HepG2 (cell line): ENCODE data around the gene CPNE5. TPM values are rescaled to one million over a fixed set of nuclear protein-coding genes. Genes with fewer than 3 reads are reported as not detected.

Experiments
- HNRNPH1 ChIP-seq: fragments of 200-400 bp; formaldehyde crosslinking; optimal IDR thresholded peaks from 2 replicates; pipeline ENCODE3; 2017; ENCODE audit warnings: mild to moderate bottlenecking, low read depth, low read length
- HNRNPLL ChIP-seq: fragments of 200-400 bp; formaldehyde crosslinking; IDR thresholded peaks from 2 replicates; pipeline ENCODE4 v1.6.1; 2017; ENCODE audit warnings: mild to moderate bottlenecking, low read depth, low read length; ENCODE audit not compliant: poor library complexity, severe bottlenecking
- LCORL ChIP-seq, 2 experiments: fragments of 450-650 bp in 1 of 2; sonication (generic) in 1 of 2; formaldehyde crosslinking in 1 of 2; IDR thresholded peaks; 2 replicates each; pipeline versions ENCODE4 v1.5.0 to v1.6.1; 2017 to 2020; ENCODE audit warnings: antibody characterized with exemption in 1 of 2, missing genetic modification reagents in 1 of 2
- RAD51 ChIP-seq: fragments of 450-650 bp; IDR thresholded peaks from 2 replicates; pipeline ENCODE4 v1.6.1; 2016; ENCODE audit warnings: borderline replicate concordance
- SAFB2 ChIP-seq: sonication (generic); formaldehyde crosslinking; IDR thresholded peaks from 2 replicates; pipeline ENCODE4 v1.5.1; 2020; ENCODE audit warnings: missing genetic modification reagents, low read depth, mild to moderate bottlenecking, borderline replicate concordance
- ZFP36 ChIP-seq: fragments of 150-350 bp; IDR thresholded peaks from 2 replicates; pipeline ENCODE4 v1.6.1; 2018; ENCODE audit warnings: borderline replicate concordance, low read length, low read depth; ENCODE audit not compliant: partially characterized antibody
- ZNF282 ChIP-seq: fragments of 450-650 bp; IDR thresholded peaks from 2 replicates; pipeline ENCODE4 v1.6.1; 2018; ENCODE audit not compliant: partially characterized antibody
- ZNF558 ChIP-seq: sonication (generic); formaldehyde crosslinking; IDR thresholded peaks from 2 replicates; pipeline ENCODE4 v1.9.0; 2022; ENCODE audit warnings: mild to moderate bottlenecking, missing genetic modification reagents, borderline replicate concordance
- ZNF7 ChIP-seq: IDR thresholded peaks from 2 replicates; pipeline ENCODE4 v1.6.1; 2016; ENCODE audit warnings: missing biosample characterization, missing genetic modification reagents
- ZSCAN31 ChIP-seq: sonication (generic); formaldehyde crosslinking; IDR thresholded peaks from 2 replicates; pipeline ENCODE4 v1.5.0; 2020; ENCODE audit warnings: low read depth, mild to moderate bottlenecking, missing genetic modification reagents
- polyA plus RNA-seq, 8 experiments: library from polyadenylated mRNA; depleted of rRNA in 3 of 8; stranded (reverse) in 7 of 8; unstranded in 1 of 8; fragments of >200 nt; fragmentation: Illumina TruSeq in 4 of 8; extraction: Trizol in 4 of 8; gene quantifications; 2 replicates each; pipeline versions ENCODE4 v1.2.1 to v1.2.3, GENCODE V29; 2011 to 2016; ENCODE audit warnings: low read depth in 4 of 8, missing spikeins in 1 of 8, mixed read lengths in 1 of 8; ENCODE audit not compliant: insufficient read depth in 1 of 8
- total RNA-seq, 5 experiments: library from RNA; depleted of rRNA; stranded (reverse); fragments of >200 nt; fragmentation: Illumina TruSeq; extraction: Trizol; gene quantifications; 2 replicates each; pipeline ENCODE4 v1.2.3, GENCODE V29; 2016; ENCODE audit warnings: low read depth in 1 of 5
- TF ChIP-seq, protein P1 (sequence below): IDR thresholded peaks from 2 replicates; pipeline ENCODE4 v1.6.1; 2012; ENCODE audit warnings: inconsistent platforms
- TF ChIP-seq, protein P2 (sequence below), 2 experiments: sonication (generic) in 1 of 2; formaldehyde crosslinking in 1 of 2; IDR thresholded peaks; 2 replicates each; pipeline versions ENCODE4 v1.6.1 to v1.9.0; 2014 to 2022; ENCODE audit warnings: antibody characterized with exemption in 1 of 2, borderline replicate concordance in 1 of 2, inconsistent platforms in 1 of 2, low read depth in 1 of 2, missing genetic modification reagents in 1 of 2
- TF ChIP-seq, protein P3 (sequence below): IDR thresholded peaks from 2 replicates; pipeline ENCODE4 v1.6.1; 2016
- TF ChIP-seq, protein P4 (sequence below): sonication (generic); formaldehyde crosslinking; IDR thresholded peaks from 2 replicates; pipeline ENCODE4 v1.5.1; 2020; ENCODE audit warnings: missing genetic modification reagents, mild to moderate bottlenecking, borderline replicate concordance

The CPNE5 gene
- total and polyA plus RNA-seq, 2 of the 13 experiments (the other 11 are each of a cell fraction or from before 2014, with no cell fraction given): 0.16 TPM; not detected in 1

DNA sequence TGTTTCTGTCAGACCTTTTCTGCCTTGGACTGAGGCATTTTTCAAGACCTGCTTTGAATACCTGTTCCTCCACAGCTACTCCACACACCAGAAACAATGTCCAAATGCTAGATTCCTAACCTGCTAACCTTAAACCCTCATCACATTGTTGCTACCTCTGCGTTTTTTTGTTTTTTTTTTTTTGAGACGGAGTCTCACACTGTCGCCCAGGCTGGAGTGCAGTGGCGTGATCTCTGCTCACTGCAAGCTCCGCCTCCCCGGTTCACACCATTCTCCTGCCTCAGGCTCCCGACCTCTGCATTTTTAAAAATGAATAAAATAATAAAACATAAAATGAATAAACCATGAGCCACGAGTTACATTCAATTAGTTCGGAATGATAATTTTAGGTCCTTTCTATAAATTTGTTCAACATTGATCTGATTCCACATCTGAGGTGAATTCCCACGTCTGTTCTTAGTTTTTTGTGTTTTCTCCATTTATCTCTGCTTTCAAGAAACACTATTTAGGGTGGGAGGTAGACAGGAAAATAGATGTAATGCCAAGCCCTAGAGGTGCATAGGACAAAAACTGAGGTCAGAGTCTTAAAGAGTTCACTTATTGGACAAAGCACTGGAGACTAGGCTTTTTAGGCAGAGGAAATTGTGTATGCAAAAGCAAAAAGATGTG lies 47.8 kb upstream of the CPNE5 start (continued):
- TF ChIP-seq ZSCAN31 (no peak), HNRNPLL (no peak), SAFB2 (CRISPR knock-in tag) (no peak), HNRNPH1 (no peak), ZNF7 (CRISPR knock-in tag) (no peak), RAD51 (no peak), ZNF282 (no peak), ZNF558 (CRISPR knock-in tag) (no peak), ZFP36 (no peak), LCORL (IDR thresholded peaks at IDR 0.05) (no peak), LCORL (CRISPR knock-in tag; IDR thresholded peaks at IDR 0.05) (peak; percentile 38; the same call in 1 of the 2 replicates)
- TF ChIP-seq, protein P1, sequence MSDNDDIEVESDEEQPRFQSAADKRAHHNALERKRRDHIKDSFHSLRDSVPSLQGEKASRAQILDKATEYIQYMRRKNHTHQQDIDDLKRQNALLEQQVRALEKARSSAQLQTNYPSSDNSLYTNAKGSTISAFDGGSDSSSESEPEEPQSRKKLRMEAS: peak; percentile 32; the same call in 1 of the 2 replicates
- TF ChIP-seq, protein P2, sequence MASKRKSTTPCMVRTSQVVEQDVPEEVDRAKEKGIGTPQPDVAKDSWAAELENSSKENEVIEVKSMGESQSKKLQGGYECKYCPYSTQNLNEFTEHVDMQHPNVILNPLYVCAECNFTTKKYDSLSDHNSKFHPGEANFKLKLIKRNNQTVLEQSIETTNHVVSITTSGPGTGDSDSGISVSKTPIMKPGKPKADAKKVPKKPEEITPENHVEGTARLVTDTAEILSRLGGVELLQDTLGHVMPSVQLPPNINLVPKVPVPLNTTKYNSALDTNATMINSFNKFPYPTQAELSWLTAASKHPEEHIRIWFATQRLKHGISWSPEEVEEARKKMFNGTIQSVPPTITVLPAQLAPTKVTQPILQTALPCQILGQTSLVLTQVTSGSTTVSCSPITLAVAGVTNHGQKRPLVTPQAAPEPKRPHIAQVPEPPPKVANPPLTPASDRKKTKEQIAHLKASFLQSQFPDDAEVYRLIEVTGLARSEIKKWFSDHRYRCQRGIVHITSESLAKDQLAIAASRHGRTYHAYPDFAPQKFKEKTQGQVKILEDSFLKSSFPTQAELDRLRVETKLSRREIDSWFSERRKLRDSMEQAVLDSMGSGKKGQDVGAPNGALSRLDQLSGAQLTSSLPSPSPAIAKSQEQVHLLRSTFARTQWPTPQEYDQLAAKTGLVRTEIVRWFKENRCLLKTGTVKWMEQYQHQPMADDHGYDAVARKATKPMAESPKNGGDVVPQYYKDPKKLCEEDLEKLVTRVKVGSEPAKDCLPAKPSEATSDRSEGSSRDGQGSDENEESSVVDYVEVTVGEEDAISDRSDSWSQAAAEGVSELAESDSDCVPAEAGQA (IDR thresholded peaks at IDR 0.05; ENCODE audit: low read depth): no peak
- TF ChIP-seq, protein P2 (CRISPR knock-in tag; IDR thresholded peaks at IDR 0.05; ENCODE audit: borderline replicate concordance): no peak
- TF ChIP-seq, protein P3, sequence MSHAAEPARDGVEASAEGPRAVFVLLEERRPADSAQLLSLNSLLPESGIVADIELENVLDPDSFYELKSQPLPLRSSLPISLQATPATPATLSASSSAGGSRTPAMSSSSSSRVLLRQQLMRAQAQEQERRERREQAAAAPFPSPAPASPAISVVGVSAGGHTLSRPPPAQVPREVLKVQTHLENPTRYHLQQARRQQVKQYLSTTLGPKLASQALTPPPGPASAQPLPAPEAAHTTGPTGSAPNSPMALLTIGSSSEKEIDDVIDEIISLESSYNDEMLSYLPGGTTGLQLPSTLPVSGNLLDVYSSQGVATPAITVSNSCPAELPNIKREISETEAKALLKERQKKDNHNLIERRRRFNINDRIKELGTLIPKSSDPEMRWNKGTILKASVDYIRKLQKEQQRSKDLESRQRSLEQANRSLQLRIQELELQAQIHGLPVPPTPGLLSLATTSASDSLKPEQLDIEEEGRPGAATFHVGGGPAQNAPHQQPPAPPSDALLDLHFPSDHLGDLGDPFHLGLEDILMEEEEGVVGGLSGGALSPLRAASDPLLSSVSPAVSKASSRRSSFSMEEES (CRISPR knock-in tag): 0 out of 2 replicates have a peak, but pooled peaks have one; percentile 45
- TF ChIP-seq, protein P4, sequence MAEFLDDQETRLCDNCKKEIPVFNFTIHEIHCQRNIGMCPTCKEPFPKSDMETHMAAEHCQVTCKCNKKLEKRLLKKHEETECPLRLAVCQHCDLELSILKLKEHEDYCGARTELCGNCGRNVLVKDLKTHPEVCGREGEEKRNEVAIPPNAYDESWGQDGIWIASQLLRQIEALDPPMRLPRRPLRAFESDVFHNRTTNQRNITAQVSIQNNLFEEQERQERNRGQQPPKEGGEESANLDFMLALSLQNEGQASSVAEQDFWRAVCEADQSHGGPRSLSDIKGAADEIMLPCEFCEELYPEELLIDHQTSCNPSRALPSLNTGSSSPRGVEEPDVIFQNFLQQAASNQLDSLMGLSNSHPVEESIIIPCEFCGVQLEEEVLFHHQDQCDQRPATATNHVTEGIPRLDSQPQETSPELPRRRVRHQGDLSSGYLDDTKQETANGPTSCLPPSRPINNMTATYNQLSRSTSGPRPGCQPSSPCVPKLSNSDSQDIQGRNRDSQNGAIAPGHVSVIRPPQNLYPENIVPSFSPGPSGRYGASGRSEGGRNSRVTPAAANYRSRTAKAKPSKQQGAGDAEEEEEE (CRISPR knock-in tag): 0 out of 2 replicates have a peak, but pooled peaks have one; percentile 32
